Measurements from ENCODE around the gene TMEM205.
"Not testable (repeated sequence)": the region's sequence is repeated elsewhere in the genome, so short reads cannot be mapped to it uniquely, and the experiment has no call there.

Gene TMEM205

DNA sequence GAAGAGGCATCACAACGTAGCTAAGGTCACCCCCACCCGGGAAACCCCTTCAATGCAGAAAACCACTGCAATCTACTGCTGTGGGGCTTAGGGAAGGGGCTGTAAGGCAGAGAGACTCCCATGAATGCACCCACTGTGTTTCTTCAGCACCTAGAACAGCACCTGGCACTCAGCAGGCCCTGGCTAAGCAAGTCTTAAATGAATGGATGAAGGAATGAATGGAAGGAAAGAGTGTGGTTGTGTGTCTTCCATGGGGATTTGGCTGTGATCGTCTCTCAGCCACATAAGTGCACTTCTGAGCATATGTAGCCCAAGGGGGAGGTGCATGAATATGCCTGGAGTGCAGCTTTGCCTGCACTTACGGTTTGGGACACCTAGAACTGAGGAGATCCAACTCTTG, 3.1 kb upstream of the TMEM205 start:
- Histone ChIP-seq H3K4me2 (no peak overlapping the region), H3K27me3 (no peaks in the 10 kb centered on the region), H3K4me1 (peaks cover 28 to 40% (median 33%) of the 10 kb centered on the region in 10 experiments), H3K27ac (0 out of 22 replicates have a peak overlapping the region, but pooled peaks of 1 of the 11 experiments have one; percentile 93), H3K9me3 (replicated peaks in 1 of 11) (peaks cover 4 to 13% (median 9%) of the 10 kb centered on the region in 11 experiments; a peak in 19 of 22 replicates), H3K36me3 (peaks cover 0 to 7% (median 0%) of the 10 kb centered on the region in 11 experiments; a peak in 3 of 22 replicates), H3K9ac (no peak overlapping the region), H3K4me3 (no peak overlapping the region), H4K20me1 (no peaks in the 10 kb centered on the region)
- no peak for TF ChIP-seq Cebpa-rat (IDR thresholded peaks at IDR 0.05)

GRCh38 chr19:11347546-11348039, 1.5 kb upstream of the TMEM205 start:
- Histone ChIP-seq H4K20me1 (no peaks in the 10 kb centered on the region), H3K9me3 (replicated peaks in 1 of 11) (peaks cover 4 to 13% (median 9%) of the 10 kb centered on the region in 11 experiments; a peak in 19 of 22 replicates), H3K27me3 (no peaks in the 10 kb centered on the region), H3K36me3 (peaks cover 0 to 18% (median 4%) of the 10 kb centered on the region in 11 experiments; a peak in 11 of 22 replicates), H3K27ac (peak overlapping the region in 9 of 11 experiments; percentile 43 to 93 (median 86); a peak in 15 of 22 replicates), H3K4me2 (peak overlapping the region; percentile 73 to 97 (median 82); a peak in 20 of 22 replicates), H3K4me3 (no peak overlapping the region), H3K4me1 (peaks cover 38 to 53% (median 47%) of the 10 kb centered on the region in 10 experiments), H3K9ac (peak overlapping the region in 6 of 11 experiments; percentile 78 to 90 (median 88); a peak in 7 of 22 replicates)
- no peak for TF ChIP-seq Cebpa-rat (IDR thresholded peaks at IDR 0.05)

DNA sequence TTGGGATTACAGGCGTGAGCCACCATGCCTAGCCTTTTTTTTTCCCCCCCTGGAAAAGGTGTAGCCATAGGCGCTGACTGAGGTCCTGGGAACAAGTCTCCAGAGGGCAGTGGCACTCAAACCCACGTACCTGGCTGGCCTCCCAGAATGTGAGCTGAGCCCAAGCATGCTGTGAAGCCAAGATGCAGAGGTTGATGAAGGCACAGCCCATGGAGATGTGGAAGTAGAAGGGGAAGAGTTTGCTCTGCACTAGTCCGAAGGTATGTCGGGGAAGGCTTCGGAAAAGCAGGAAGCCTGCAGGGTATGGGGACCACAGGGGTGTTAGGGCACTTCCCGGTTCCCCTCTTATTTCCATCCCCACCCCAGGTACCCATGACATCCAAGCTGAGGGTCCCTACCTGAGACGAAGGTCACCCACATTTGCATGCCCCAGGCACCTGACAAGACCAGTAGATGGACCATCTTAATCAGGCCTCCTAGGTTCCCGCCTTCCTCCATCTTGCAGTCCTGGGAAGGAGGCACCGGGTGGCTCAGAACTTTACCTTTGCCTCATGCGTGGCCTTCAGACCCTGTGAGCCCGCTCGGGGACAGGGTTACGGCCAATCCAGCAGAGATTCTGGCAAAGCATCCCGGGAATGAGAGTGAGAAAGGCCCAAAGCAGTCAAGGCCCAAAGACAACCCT, 805 bp downstream of the TMEM205 start:
- Histone ChIP-seq H3K4me2 (peak overlapping the region; percentile 89 to 98 (median 96)), H3K9ac (peak overlapping the region; percentile 77 to 92 (median 88)), H3K9me3 (replicated peaks in 1 of 11) (peaks cover 4 to 19% (median 11%) of the 10 kb centered on the region in 11 experiments; a peak in 19 of 22 replicates), H3K4me1 (peaks cover 34 to 52% (median 48%) of the 10 kb centered on the region in 10 experiments), H3K27ac (peak overlapping the region in 10 of 11 experiments; percentile 81 to 93 (median 88); a peak in 19 of 22 replicates), H3K4me3 (peak overlapping the region; percentile 72 to 89 (median 80)), H4K20me1 (no peaks in the 10 kb centered on the region), H3K36me3 (peaks cover 4 to 33% (median 16%) of the 10 kb centered on the region in 11 experiments; a peak in 20 of 22 replicates), H3K27me3 (no peaks in the 10 kb centered on the region)
- TF ChIP-seq Cebpa-rat (IDR thresholded peaks at IDR 0.05): no peak

- Histone ChIP-seq H3K27me3 (no peaks in the 10 kb centered on the region), H3K9me3 (replicated peaks in 1 of 11) (peaks cover 0 to 6% (median 0%) of the 10 kb centered on the region in 11 experiments; a peak in 5 of 22 replicates), H3K36me3 (peaks cover 0 to 35% (median 15%) of the 10 kb centered on the region in 11 experiments; a peak in 19 of 22 replicates), H3K4me2 (peak overlapping the region in 1 of 11 experiments; percentile 91; a peak in 2 of 22 replicates), H3K27ac (peak overlapping the region in 4 of 11 experiments; percentile 6 to 63 (median 50); a peak in 3 of 22 replicates), H3K9ac (no peak overlapping the region), H3K4me1 (peaks cover 54 to 69% (median 65%) of the 10 kb centered on the region in 10 experiments), H3K4me3 (no peak overlapping the region), H4K20me1 (peaks cover 0 to 6% (median 0%) of the 10 kb centered on the region in 11 experiments; a peak in 1 of 22 replicates)
- TF ChIP-seq Cebpa-rat (IDR thresholded peaks at IDR 0.05): no peak
Measured at GRCh38 chr19:11342429-11342828, 3.6 kb downstream of the TMEM205 start.

DNA sequence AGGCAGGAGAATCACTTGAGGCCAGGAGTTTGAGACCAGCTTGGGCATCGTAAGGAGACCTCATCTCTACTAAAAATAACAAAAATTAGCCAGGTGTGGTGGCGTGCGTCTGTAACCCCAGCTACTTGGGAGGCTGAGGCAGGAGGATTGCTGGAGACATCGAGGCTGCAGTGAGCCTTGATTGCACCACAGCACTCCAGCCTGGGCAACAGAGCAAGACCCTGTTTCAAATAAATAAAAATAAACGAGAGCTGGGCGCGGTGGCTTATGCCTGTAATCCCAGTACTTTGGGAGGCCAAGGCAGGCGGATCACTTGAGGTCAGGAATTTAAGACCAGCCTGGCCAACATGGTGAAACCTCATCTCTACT, 6.0 kb downstream of the TMEM205 start:
- Histone ChIP-seq H3K27ac (peak overlapping the region in 9 of 11 experiments; percentile 43 to 90 (median 83); a peak in 16 of 22 replicates), H3K9ac (peak overlapping the region; percentile 78 to 90 (median 83); a peak in 19 of 22 replicates), H3K36me3 (peaks cover 17 to 58% (median 36%) of the 10 kb centered on the region in 11 experiments), H3K4me2 (peak overlapping the region; percentile 73 to 99 (median 97)), H3K4me1 (peaks cover 45 to 73% (median 60%) of the 10 kb centered on the region in 10 experiments), H3K9me3 (replicated peaks in 1 of 11) (peaks cover 0 to 21% (median 9%) of the 10 kb centered on the region in 11 experiments; a peak in 14 of 22 replicates), H3K4me3 (peak overlapping the region in 9 of 10 experiments; percentile 66 to 98 (median 85); a peak in 18 of 20 replicates), H4K20me1 (peaks cover 0 to 13% (median 0%) of the 10 kb centered on the region in 11 experiments; a peak in 2 of 22 replicates)
- not testable (repeated sequence) for H3K27me3 ChIP-seq

DNA sequence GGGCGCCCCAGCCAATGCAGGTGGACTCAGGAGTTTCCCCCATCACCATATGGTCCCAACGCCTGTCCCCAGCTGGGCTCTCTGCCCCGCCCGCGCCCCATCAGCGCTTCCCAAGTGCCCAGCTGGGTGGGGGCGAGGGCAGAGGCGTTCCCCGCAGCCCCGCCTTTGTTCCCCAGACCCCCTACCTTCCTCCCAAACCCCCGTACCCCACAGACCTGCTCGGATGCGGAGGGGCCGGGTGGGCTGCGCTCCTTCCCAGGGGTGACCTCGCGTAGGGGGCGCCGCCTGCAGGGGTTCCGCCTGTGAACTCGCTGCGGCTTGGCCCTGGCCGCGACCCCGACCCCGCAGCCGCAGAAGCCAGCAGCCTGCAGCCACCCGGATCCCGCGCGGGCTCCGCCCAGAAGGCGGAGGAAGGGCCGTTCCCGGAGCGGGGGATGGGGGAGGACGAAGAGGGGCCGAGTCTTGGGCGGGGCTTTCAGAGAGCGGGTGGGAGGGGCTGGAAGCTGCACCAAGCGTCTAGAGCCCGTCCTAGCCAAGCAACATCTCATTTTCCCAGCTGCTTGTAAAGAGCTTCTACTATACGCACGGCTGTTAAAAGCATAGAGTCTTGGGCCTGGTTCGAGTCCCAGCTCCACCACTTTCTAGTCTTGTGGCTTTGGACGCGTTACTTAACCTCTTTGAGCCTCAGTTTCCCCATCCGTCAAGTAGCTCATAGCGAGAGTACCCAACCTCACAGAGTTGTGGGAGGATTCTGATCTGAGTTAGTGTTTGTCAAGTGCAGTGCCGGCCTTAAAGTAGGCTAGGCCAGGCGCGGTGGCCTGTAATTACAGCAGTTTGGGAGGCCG, 6.6 kb downstream of the TMEM205 start, which contains the start of gene RAB3D:
Gene RAB3D (minus strand): TSS at position 404 of the 845 bp plus-strand sequence. CDS start 2,258 bp downstream, outside the sequence.
- Histone ChIP-seq H3K4me3 (peak within 1 kb of the TSS; percentile 66 to 98 (median 86)), H3K4me1 (peaks cover 39 to 68% (median 54%) of the 10 kb centered on the region in 10 experiments), H3K27me3 (no peaks in the 10 kb centered on the region), H3K9me3 (replicated peaks in 1 of 11) (peaks cover 0 to 27% (median 13%) of the 10 kb centered on the region in 11 experiments; a peak in 14 of 22 replicates), H3K4me2 (peak within 1 kb of the TSS; percentile 95 to 99 (median 98)), H3K9ac (peak within 1 kb of the TSS; percentile 78 to 90 (median 83)), H3K36me3 (peaks cover 23 to 64% (median 42%) of the 10 kb centered on the region in 11 experiments), H4K20me1 (peaks cover 0 to 14% (median 0%) of the 10 kb centered on the region in 11 experiments; a peak in 3 of 22 replicates), H3K27ac (peak within 1 kb of the TSS; percentile 46 to 90 (median 75); a peak in 21 of 22 replicates)
- no peak for TF ChIP-seq Cebpa-rat (IDR thresholded peaks at IDR 0.05)

- no peak for TF ChIP-seq Cebpa-rat (IDR thresholded peaks at IDR 0.05)
- peak overlapping the region; percentile 46 to 90 (median 75); a peak in 21 of 22 replicates for H3K27ac ChIP-seq
- no peaks in the 10 kb centered on the region for H3K27me3 ChIP-seq
- peaks cover 25 to 71% (median 50%) of the 10 kb centered on the region in 11 experiments for H3K36me3 ChIP-seq
- peak overlapping the region; percentile 66 to 98 (median 86) for H3K4me3 ChIP-seq
- peaks cover 0 to 27% (median 13%) of the 10 kb centered on the region in 11 experiments; a peak in 14 of 22 replicates for H3K9me3 ChIP-seq (replicated peaks in 1 of 11)
- H3K4me1 ChIP-seq: peaks cover 34 to 68% (median 46%) of the 10 kb centered on the region in 10 experiments
- H4K20me1 ChIP-seq: peaks cover 0 to 18% (median 0%) of the 10 kb centered on the region in 11 experiments; a peak in 4 of 22 replicates
- peak overlapping the region; percentile 78 to 90 (median 83) for H3K9ac ChIP-seq
- H3K4me2 ChIP-seq: peak overlapping the region; percentile 95 to 99 (median 98)
Measured at GRCh38 chr19:11338569-11339253, 7.4 kb downstream of the TMEM205 start.
